HCT116 (cell line): ENCODE data around the gene CFAP61. TPM values are rescaled to one million over a fixed set of nuclear protein-coding genes. Genes with fewer than 3 reads are reported as not detected.

Source experiments
- ATAC-seq: fragments of 200-7000 bp; cut with Tn5 transposase; 2 replicates; pipeline ENCODE4 v1.9.1; 2020; ENCODE audit warnings: mild to moderate bottlenecking, moderate library complexity
- BruUV-seq: library from RNA; stranded (reverse); fragments of 400-500 nt; replicated peaks from 2 replicates; lab custom pipeline; 2021; lab: Mats Ljungman, UMichigan
- CTCF ChIA-PET: fragments of 300-600 bp; sonication (Branson Sonifier 250); formaldehyde crosslinking; loops from one replicate; lab custom pipeline; 2021; ENCODE audit warnings: antibody characterized with exemption; lab: Charles Lee
- POLR2A ChIA-PET: fragments of 300-600, 350-600 bp; sonication (Branson Sonifier 250); formaldehyde crosslinking; loops from one replicate; lab custom pipeline; 2021; ENCODE audit warnings: antibody characterized with exemption; lab: Charles Lee
- RAD21 ChIA-PET, 2 experiments: fragments of 300-600 bp; sonication (Branson Sonifier 250); formaldehyde crosslinking; loops; one replicate each; lab custom pipeline; 2023; ENCODE audit warnings: low total read pairs in 2 of 2; ENCODE audit not compliant: uncharacterized antibody in 2 of 2, unreplicated experiment in 2 of 2, low non-redundant PET in 1 of 2; lab: Charles Lee
- DNase-seq: peaks from one replicate; pipeline ENCODE4 v3.0.0-alpha.2; 2010; ENCODE audit warnings: low read depth, low spot score
- H2AFZ ChIP-seq: fragments of 200-600 bp; shearing (Covaris generic), sonication (generic); 2 replicates; pipeline ENCODE4 v1.6.1; 2017; ENCODE audit warnings: low read depth, mixed run types, mixed read lengths, antibody characterized with exemption, low read length; ENCODE audit not compliant: poor library complexity, severe bottlenecking
- H3K27ac ChIP-seq: 2 replicates; pipeline ENCODE4 v1.5.1; 2012; ENCODE audit warnings: low read depth, low read length
- H3K27me3 ChIP-seq: fragments of 200-600 bp; sonication (generic); 2 replicates; pipeline ENCODE4 v1.6.1; 2016; ENCODE audit warnings: mixed run types, low read length, mixed read lengths; ENCODE audit not compliant: insufficient read depth
- H3K36me3 ChIP-seq, 2 experiments: fragments of 200-500 bp in 1 of 2; fragments of 200-600 bp in 1 of 2; sonication (Bioruptor generic) in 1 of 2; sonication (generic) in 1 of 2; 2 replicates each; pipeline versions ENCODE4 v1.5.1 to v1.6.1; 2014 to 2016; ENCODE audit warnings: low read length in 2 of 2, inconsistent platforms in 1 of 2, mixed read lengths in 1 of 2, mixed run types in 1 of 2; ENCODE audit not compliant: insufficient read depth in 2 of 2, control insufficient read depth in 1 of 2
- H3K4me1 ChIP-seq, 2 experiments: fragments of 200-600 bp in 1 of 2; sonication (generic) in 1 of 2; 2 replicates each; pipeline versions ENCODE4 v1.5.1 to v1.6.1; 2012 to 2017; ENCODE audit warnings: low read length in 2 of 2, inconsistent platforms in 1 of 2, mild to moderate bottlenecking in 1 of 2, mixed read lengths in 1 of 2, mixed run types in 1 of 2, moderate library complexity in 1 of 2; ENCODE audit not compliant: insufficient read depth in 2 of 2, control insufficient read depth in 1 of 2
- H3K4me2 ChIP-seq: fragments of 200-600 bp; sonication (generic); 2 replicates; pipeline ENCODE4 v1.6.1; 2017; ENCODE audit warnings: mixed run types, low read length, mixed read lengths
- H3K4me3 ChIP-seq, 2 experiments: fragments of 200-600 bp in 1 of 2; sonication (generic) in 1 of 2; replicated peaks in 1 of 2; 2 replicates each; pipeline ENCODE4 v1.5.1; 2011 to 2016; ENCODE audit warnings: low read length in 2 of 2, control low read depth in 1 of 2, low read depth in 1 of 2, mild to moderate bottlenecking in 1 of 2, mixed read lengths in 1 of 2, mixed run types in 1 of 2
- H3K79me2 ChIP-seq: fragments of 200-600 bp; sonication (generic); 2 replicates; pipeline ENCODE4 v1.6.1; 2017; ENCODE audit warnings: mild to moderate bottlenecking, mixed run types, low read length, moderate library complexity, mixed read lengths; ENCODE audit not compliant: insufficient read depth
- H3K9ac ChIP-seq: fragments of 200-600 bp; sonication (generic); 2 replicates; pipeline ENCODE4 v1.6.1; 2016; ENCODE audit warnings: low read length, mixed read lengths
- H3K9me2 ChIP-seq: fragments of 200-600 bp; sonication (generic), shearing (Covaris generic); 2 replicates; pipeline ENCODE4 v1.6.1; 2017; ENCODE audit warnings: mixed run types, mild to moderate bottlenecking, moderate library complexity; ENCODE audit not compliant: insufficient read depth
- H3K9me3 ChIP-seq, 2 experiments: fragments of 200-500 bp in 1 of 2; fragments of 200-600 bp in 1 of 2; sonication (Bioruptor generic) in 1 of 2; sonication (generic) in 1 of 2; 2 replicates each; pipeline ENCODE4 v1.6.1; 2014 to 2017; ENCODE audit warnings: low read length in 2 of 2, mixed read lengths in 2 of 2, inconsistent platforms in 1 of 2, low read depth in 1 of 2, mild to moderate bottlenecking in 1 of 2, mixed run types in 1 of 2, moderate library complexity in 1 of 2; ENCODE audit not compliant: control insufficient read depth in 1 of 2, insufficient read depth in 1 of 2
- H4K20me1 ChIP-seq: fragments of 200-600 bp; sonication (generic), shearing (Covaris generic); 2 replicates; pipeline ENCODE4 v1.6.1; 2017; ENCODE audit warnings: mixed run types, mild to moderate bottlenecking, moderate library complexity; ENCODE audit not compliant: insufficient read depth
- CEBPB ChIP-seq: IDR thresholded peaks from 2 replicates; pipeline ENCODE4 v1.6.1; 2012; ENCODE audit warnings: low read depth
- ELF1 ChIP-seq: IDR thresholded peaks from 2 replicates; pipeline ENCODE4 v1.6.1; 2012; ENCODE audit warnings: low read depth, borderline replicate concordance
- EZH2 ChIP-seq: fragments of 200-600 bp; sonication (generic); IDR thresholded peaks from 2 replicates; pipeline ENCODE4 v1.6.1; 2017; ENCODE audit warnings: antibody characterized with exemption, mixed run types
- EZH2phosphoT487 ChIP-seq: fragments of 200-600 bp; IDR thresholded peaks from 2 replicates; pipeline ENCODE4 v1.6.1; 2018; ENCODE audit warnings: antibody characterized with exemption, borderline replicate concordance
- MAX ChIP-seq: IDR thresholded peaks from 2 replicates; pipeline ENCODE4 v1.6.1; 2012
- POLR2AphosphoS5 ChIP-seq: IDR thresholded peaks from 2 replicates; pipeline ENCODE4 v1.6.1; 2011; ENCODE audit warnings: mild to moderate bottlenecking, low read depth, low read length, moderate library complexity
- SIN3A ChIP-seq: IDR thresholded peaks from 2 replicates; pipeline ENCODE4 v1.6.1; 2012; ENCODE audit warnings: low read depth
- SP1 ChIP-seq: IDR thresholded peaks from 2 replicates; pipeline ENCODE4 v1.6.1; 2012; ENCODE audit warnings: low read depth
- SRF ChIP-seq: IDR thresholded peaks from 2 replicates; pipeline ENCODE4 v1.6.1; 2012; ENCODE audit warnings: low read depth
- TCF7L2 ChIP-seq: IDR thresholded peaks from 2 replicates; pipeline ENCODE4 v1.7.0; 2011; ENCODE audit warnings: borderline replicate concordance, inconsistent platforms; ENCODE audit not compliant: insufficient read depth, insufficient read length; ENCODE audit errors: extremely low read depth
- YY1 ChIP-seq: IDR thresholded peaks from 2 replicates; pipeline ENCODE4 v1.6.1; 2011; ENCODE audit warnings: low read length, low read depth, moderate library complexity, mild to moderate bottlenecking; ENCODE audit not compliant: insufficient replicate concordance; ENCODE audit errors: extremely low read depth
- ZNF274 ChIP-seq: fragments of 200-500 bp; sonication (Bioruptor generic); IDR thresholded peaks from 2 replicates; pipeline ENCODE4 v1.6.1; 2014; ENCODE audit warnings: mild to moderate bottlenecking, low read depth, low read length, inconsistent platforms
- intact Hi-C: fragments of 100-400 bp; cut with micrococcal nuclease; formaldehyde crosslinking; loops from 2 replicates; pipeline ENCODE4 v1.10.0; 2022
- total RNA-seq: library from RNA; stranded (reverse); gene quantifications from one replicate; pipeline ENCODE4 v1.2.1, GENCODE V29; 2021; ENCODE audit not compliant: unreplicated experiment
- TF ChIP-seq, protein P1 (sequence below): IDR thresholded peaks from 2 replicates; pipeline ENCODE4 v1.6.1; 2012; ENCODE audit warnings: low read depth

The CFAP61 gene
- total RNA-seq, 1 experiment from 2014 or later = 1.7 TPM

DNA sequence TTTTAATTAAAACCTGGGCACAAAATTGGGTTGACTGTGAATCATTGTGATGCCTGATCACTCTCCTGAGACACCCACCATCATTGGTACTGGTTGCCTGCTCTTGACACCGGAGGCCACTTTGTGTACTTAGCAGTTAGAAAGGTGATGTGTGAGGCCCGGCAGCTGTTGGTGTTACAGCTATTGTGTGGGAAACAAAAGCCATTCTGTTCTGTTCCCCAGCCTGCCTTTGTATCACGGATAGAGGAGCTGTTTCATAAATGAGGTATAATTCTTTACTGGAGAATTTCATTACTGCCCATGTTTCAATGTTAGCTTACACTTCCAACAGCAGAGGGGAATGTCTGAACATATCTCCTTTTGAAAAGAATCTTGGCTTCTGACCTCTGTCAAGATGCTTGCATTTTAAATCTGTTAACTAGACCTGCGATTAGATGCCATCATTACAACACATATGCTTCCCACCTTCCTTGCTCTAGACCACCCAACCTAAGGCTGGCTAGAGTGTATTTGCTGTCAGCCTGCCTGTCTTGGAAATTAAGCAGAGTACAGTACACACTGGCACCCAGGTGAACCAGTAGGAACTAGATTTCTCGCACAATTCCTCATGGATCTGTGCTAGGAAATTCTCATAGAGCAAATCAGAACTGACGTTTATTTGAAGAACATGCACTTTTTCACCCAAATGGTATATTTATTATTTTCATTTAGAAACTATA, 173.2 kb downstream of the CFAP61 start:
- H3K9me3 ChIP-seq = 0 out of 4 replicates have a peak, but pooled peaks cover 0 to 4% of the 10 kb centered on the region in 2 experiments
- no peak overlapping the region for H3K4me2 ChIP-seq
- intact Hi-C loops = no loop called here
- no peaks in the 10 kb centered on the region for H3K9me2 ChIP-seq
- ChIA-PET POLR2A (no interaction called here), RAD21 (no interaction called here), CTCF (interaction anchor here (1.6 kb wide), 1 partner anchor 12 kb away, joined by 4 read pairs; no protein-coding TSS in a partner anchor)
- no peak overlapping the region for H3K4me3 ChIP-seq
- no TSS peak for BruUV-seq
- ATAC-seq = no peak
- H4K20me1 ChIP-seq = no peaks in the 10 kb centered on the region
- H3K36me3 ChIP-seq = no peaks in the 10 kb centered on the region
- peaks cover 38% of the 10 kb centered on the region for H3K27me3 ChIP-seq
- no peak overlapping the region for H2AFZ ChIP-seq
- no peak for TF ChIP-seq YY1
- no peak for TF ChIP-seq TCF7L2
- no peak for TF ChIP-seq CEBPB
- TF ChIP-seq MAX = no peak
- no peak for TF ChIP-seq SP1
- no peak for TF ChIP-seq ZNF274
- TF ChIP-seq SIN3A = no peak
- no peak for TF ChIP-seq EZH2phosphoT487
- TF ChIP-seq SRF = no peak
- H3K4me1 ChIP-seq = no peaks in the 10 kb centered on the region
- H3K79me2 ChIP-seq = no peaks in the 10 kb centered on the region
- no peak overlapping the region for H3K9ac ChIP-seq
- H3K27ac ChIP-seq = no peak overlapping the region
- no peak for DNase-seq

- Histone ChIP-seq H3K36me3 (no peaks in the 10 kb centered on the region), H3K27me3 (peaks cover 27% of the 10 kb centered on the region), H3K9me3 (0 out of 4 replicates have a peak, but pooled peaks cover 0 to 4% of the 10 kb centered on the region in 2 experiments), H3K4me1 (no peaks in the 10 kb centered on the region), H2AFZ (no peak overlapping the region), H3K9me2 (no peaks in the 10 kb centered on the region), H3K27ac (no peak overlapping the region), H3K79me2 (no peaks in the 10 kb centered on the region), H3K4me2 (no peak overlapping the region), H3K4me3 (no peak overlapping the region), H3K9ac (no peak overlapping the region), H4K20me1 (no peaks in the 10 kb centered on the region)
- RAD21 ChIA-PET = no interaction called here
- DNase-seq (no peak), ATAC-seq (no peak)
- BruUV-seq = no TSS peak
- CTCF ChIA-PET = no interaction called here
- TF ChIP-seq ELF1 (no peak), POLR2AphosphoS5 (no peak), EZH2 (no peak), SRF (no peak)
- TF ChIP-seq, protein P1, sequence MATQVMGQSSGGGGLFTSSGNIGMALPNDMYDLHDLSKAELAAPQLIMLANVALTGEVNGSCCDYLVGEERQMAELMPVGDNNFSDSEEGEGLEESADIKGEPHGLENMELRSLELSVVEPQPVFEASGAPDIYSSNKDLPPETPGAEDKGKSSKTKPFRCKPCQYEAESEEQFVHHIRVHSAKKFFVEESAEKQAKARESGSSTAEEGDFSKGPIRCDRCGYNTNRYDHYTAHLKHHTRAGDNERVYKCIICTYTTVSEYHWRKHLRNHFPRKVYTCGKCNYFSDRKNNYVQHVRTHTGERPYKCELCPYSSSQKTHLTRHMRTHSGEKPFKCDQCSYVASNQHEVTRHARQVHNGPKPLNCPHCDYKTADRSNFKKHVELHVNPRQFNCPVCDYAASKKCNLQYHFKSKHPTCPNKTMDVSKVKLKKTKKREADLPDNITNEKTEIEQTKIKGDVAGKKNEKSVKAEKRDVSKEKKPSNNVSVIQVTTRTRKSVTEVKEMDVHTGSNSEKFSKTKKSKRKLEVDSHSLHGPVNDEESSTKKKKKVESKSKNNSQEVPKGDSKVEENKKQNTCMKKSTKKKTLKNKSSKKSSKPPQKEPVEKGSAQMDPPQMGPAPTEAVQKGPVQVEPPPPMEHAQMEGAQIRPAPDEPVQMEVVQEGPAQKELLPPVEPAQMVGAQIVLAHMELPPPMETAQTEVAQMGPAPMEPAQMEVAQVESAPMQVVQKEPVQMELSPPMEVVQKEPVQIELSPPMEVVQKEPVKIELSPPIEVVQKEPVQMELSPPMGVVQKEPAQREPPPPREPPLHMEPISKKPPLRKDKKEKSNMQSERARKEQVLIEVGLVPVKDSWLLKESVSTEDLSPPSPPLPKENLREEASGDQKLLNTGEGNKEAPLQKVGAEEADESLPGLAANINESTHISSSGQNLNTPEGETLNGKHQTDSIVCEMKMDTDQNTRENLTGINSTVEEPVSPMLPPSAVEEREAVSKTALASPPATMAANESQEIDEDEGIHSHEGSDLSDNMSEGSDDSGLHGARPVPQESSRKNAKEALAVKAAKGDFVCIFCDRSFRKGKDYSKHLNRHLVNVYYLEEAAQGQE = no peak
- intact Hi-C loops = no loop called here
- POLR2A ChIA-PET = no interaction called here
Observed at GRCh38 chr20:20226554-20226953, 174.2 kb downstream of the CFAP61 start.
